Keratinocyte (primary cell): ENCODE measurements around the gene GALNT14. TPM values are rescaled to one million over a fixed set of nuclear protein-coding genes. Genes with fewer than 3 reads are reported as not detected.

ENCODE experiments used
- DNase-seq: peaks from one replicate; pipeline ENCODE4 v3.0.0-alpha.2; 2011; ENCODE audit warnings: low read depth, missing footprints, low spot score
- FAIRE-seq: peaks from 2 replicates; lab custom pipeline; 2011; peaks lifted over from hg19 to GRCh38; lab: Jason Lieb, UNC
- H2AFZ ChIP-seq: 2 replicates; pipeline ENCODE4 v1.6.0; 2012; ENCODE audit warnings: low read length, control low read depth, inconsistent platforms; ENCODE audit not compliant: control insufficient read depth
- H3K27ac ChIP-seq: 2 replicates; pipeline ENCODE4 v1.5.1; 2011; ENCODE audit warnings: low read length; ENCODE audit not compliant: control insufficient read depth, insufficient read depth
- H3K27me3 ChIP-seq: 3 replicates; pipeline ENCODE4 v1.6.0; 2011; ENCODE audit warnings: low read length; ENCODE audit not compliant: control insufficient read depth, insufficient read depth; ENCODE audit errors: extremely low read depth
- H3K36me3 ChIP-seq, 2 experiments: 2 replicates in 1 of 2; 3 replicates in 1 of 2; pipeline ENCODE4 v1.5.1; 2011; ENCODE audit warnings: low read length in 2 of 2, mild to moderate bottlenecking in 1 of 2; ENCODE audit not compliant: control insufficient read depth in 2 of 2, insufficient read depth in 2 of 2; ENCODE audit errors: extremely low read depth in 1 of 2
- H3K4me1 ChIP-seq: 3 replicates; pipeline ENCODE4 v1.5.1; 2011; ENCODE audit warnings: low read length; ENCODE audit not compliant: control insufficient read depth, insufficient read depth; ENCODE audit errors: extremely low read depth
- H3K4me2 ChIP-seq: 3 replicates; pipeline ENCODE4 v1.6.0; 2011; ENCODE audit warnings: low read depth, low read length; ENCODE audit not compliant: control insufficient read depth, insufficient read depth; ENCODE audit errors: extremely low read depth
- H3K4me3 ChIP-seq, 3 experiments: fragments of 200-600 bp in 1 of 3; sonication (generic) in 1 of 3; 2 replicates in 2 of 3; 3 replicates in 1 of 3; pipeline ENCODE4 v1.5.1; 2011 to 2016; ENCODE audit warnings: low read length in 3 of 3, mild to moderate bottlenecking in 3 of 3, control low read depth in 2 of 3, inconsistent platforms in 1 of 3, low read depth in 1 of 3, mixed read lengths in 1 of 3, mixed run types in 1 of 3, moderate library complexity in 1 of 3; ENCODE audit not compliant: control insufficient read depth in 2 of 3, insufficient read depth in 2 of 3; ENCODE audit errors: extremely low read depth in 1 of 3
- H3K79me2 ChIP-seq: 2 replicates; pipeline ENCODE4 v1.6.0; 2012; ENCODE audit warnings: low read length; ENCODE audit not compliant: control insufficient read depth, insufficient read depth
- H3K9ac ChIP-seq: 3 replicates; pipeline ENCODE4 v1.6.0; 2011; ENCODE audit warnings: low read length; ENCODE audit not compliant: control insufficient read depth, insufficient read depth; ENCODE audit errors: extremely low read depth
- H3K9me1 ChIP-seq: 3 replicates; pipeline ENCODE4 v1.6.0; 2011; ENCODE audit warnings: low read length; ENCODE audit not compliant: control insufficient read depth, insufficient read depth; ENCODE audit errors: extremely low read depth
- H3K9me3 ChIP-seq: 2 replicates; pipeline ENCODE4 v1.5.1; 2012; ENCODE audit warnings: low read depth, low read length; ENCODE audit not compliant: control insufficient read depth
- H4K20me1 ChIP-seq: 3 replicates; pipeline ENCODE4 v1.6.0; 2011; ENCODE audit warnings: low read length; ENCODE audit not compliant: control insufficient read depth, insufficient read depth; ENCODE audit errors: extremely low read depth
- EZH2 ChIP-seq: IDR thresholded peaks from one replicate; pipeline ENCODE4 v1.6.1; 2012; ENCODE audit warnings: inconsistent platforms, mild to moderate bottlenecking, low read length, moderate library complexity
- dilution Hi-C: fragments of 300-500 bp; cut with MboI; formaldehyde crosslinking; loops from one replicate; pipeline ENCODE4 v1.7.0; 2020; ENCODE audit warnings: low sequenced_read_pairs; ENCODE audit not compliant: extremely low pct_ligation_motif_present
- polyA plus RNA-seq, 5 experiments: library from polyadenylated mRNA; depleted of rRNA in 3 of 5; stranded (reverse) in 3 of 5; stranded (forward) in 1 of 5; unstranded in 1 of 5; fragments of >200 nt; gene quantifications; 1 replicate in 1 of 5; 2 replicates in 3 of 5; 3 replicates in 1 of 5; pipeline versions ENCODE4 v1.2.1 to v1.2.3, GENCODE V29; 2011 to 2012; ENCODE audit warnings: missing spikeins in 2 of 5, low read depth in 1 of 5, low replicate concordance in 1 of 5
- TF ChIP-seq, protein P1 (sequence below), 3 experiments: IDR thresholded peaks in 1 of 3; conservative IDR thresholded peaks in 1 of 3; optimal IDR thresholded peaks in 1 of 3; 2 replicates in 2 of 3; 3 replicates in 1 of 3; pipeline versions ENCODE3 to v1.5.1; 2011; ENCODE audit warnings: low read length in 3 of 3, mild to moderate bottlenecking in 3 of 3, moderate library complexity in 2 of 3, control low read depth in 1 of 3, inconsistent platforms in 1 of 3; ENCODE audit not compliant: insufficient read depth in 2 of 3; ENCODE audit errors: extremely low read depth in 1 of 3

The GALNT14 gene
- polyA plus RNA-seq, 1 donor (not counting 4 experiments of a cell fraction or from before 2014, with no cell fraction given), result 27.4 TPM

- Histone ChIP-seq H3K4me3 (no peak overlapping the region), H3K4me1 (peaks cover 16% of the 10 kb centered on the region), H3K36me3 (no peaks in the 10 kb centered on the region), H3K9me1 (no peaks in the 10 kb centered on the region), H3K27ac (no peak overlapping the region), H3K4me2 (no peak overlapping the region), H3K27me3 (no peaks in the 10 kb centered on the region), H2AFZ (no peak overlapping the region), H3K79me2 (peaks cover 61% of the 10 kb centered on the region), H4K20me1 (no peaks in the 10 kb centered on the region), H3K9me3 (no peaks in the 10 kb centered on the region), H3K9ac (no peak overlapping the region)
- FAIRE-seq (no peak), DNase-seq (no peak)
- TF ChIP-seq EZH2, result no peak
- TF ChIP-seq, protein P1, sequence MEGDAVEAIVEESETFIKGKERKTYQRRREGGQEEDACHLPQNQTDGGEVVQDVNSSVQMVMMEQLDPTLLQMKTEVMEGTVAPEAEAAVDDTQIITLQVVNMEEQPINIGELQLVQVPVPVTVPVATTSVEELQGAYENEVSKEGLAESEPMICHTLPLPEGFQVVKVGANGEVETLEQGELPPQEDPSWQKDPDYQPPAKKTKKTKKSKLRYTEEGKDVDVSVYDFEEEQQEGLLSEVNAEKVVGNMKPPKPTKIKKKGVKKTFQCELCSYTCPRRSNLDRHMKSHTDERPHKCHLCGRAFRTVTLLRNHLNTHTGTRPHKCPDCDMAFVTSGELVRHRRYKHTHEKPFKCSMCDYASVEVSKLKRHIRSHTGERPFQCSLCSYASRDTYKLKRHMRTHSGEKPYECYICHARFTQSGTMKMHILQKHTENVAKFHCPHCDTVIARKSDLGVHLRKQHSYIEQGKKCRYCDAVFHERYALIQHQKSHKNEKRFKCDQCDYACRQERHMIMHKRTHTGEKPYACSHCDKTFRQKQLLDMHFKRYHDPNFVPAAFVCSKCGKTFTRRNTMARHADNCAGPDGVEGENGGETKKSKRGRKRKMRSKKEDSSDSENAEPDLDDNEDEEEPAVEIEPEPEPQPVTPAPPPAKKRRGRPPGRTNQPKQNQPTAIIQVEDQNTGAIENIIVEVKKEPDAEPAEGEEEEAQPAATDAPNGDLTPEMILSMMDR (optimal IDR thresholded peaks at IDR 0.05 in 1 of 3, IDR thresholded peaks at IDR 0.05 in 1 of 3, conservative IDR thresholded peaks at IDR 0.05 in 1 of 3; ENCODE audit: extremely low read depth in 1 of 3, insufficient read depth in 2 of 3, low read length in 3 of 3), result no peak
- dilution Hi-C loops, result no loop called here
These were observed 6.4 kb downstream of the GALNT14 start for GRCh38 chr2:31131871-31132270.

DNA sequence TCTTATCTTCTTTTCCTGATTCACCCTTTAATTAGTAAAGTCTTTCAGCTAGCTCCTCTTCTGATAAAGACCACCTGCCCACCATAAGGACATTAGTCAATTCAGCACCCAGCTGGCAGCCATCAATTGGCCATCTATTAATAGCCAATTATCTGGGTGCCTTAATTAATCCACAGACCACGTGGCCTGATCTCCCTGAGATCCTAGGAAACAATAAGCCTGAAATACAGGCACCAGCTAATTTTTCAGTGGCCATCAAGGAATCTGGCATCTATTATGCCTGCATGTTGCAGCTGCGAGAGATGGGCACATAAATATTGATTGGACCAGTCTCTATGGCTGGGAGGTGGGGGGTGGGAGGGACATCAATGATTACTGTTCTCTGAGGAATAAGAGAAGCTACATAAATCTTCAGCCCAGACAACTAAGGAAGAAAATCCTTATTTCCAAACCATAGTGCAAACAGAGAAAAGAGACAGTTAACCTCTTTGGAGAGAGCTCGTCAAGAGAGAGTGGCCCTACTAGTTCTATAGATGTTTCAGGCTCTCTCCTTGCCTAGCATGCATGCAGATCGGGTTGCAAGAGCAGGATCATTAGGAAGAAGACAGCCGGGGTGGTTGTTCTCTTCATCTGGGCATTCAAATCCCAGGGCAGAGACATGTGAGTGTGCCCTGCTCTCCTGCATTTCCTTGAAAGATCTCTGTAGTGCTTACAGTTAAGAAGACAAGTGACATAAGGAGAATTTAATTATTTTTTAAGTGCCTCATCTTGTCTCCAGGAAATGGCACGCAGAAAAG lies 8.7 kb downstream of the GALNT14 start:
- H2AFZ ChIP-seq, result no peak overlapping the region
- no peak overlapping the region for H3K27ac ChIP-seq
- H3K9ac ChIP-seq, result no peak overlapping the region
- H3K36me3 ChIP-seq, result no peaks in the 10 kb centered on the region
- no peaks in the 10 kb centered on the region for H3K9me3 ChIP-seq
- DNase-seq (no peak), FAIRE-seq (no peak)
- no peak overlapping the region for H3K4me2 ChIP-seq
- H3K9me1 ChIP-seq, result peaks cover 4% of the 10 kb centered on the region
- no peaks in the 10 kb centered on the region for H3K27me3 ChIP-seq
- H4K20me1 ChIP-seq, result no peaks in the 10 kb centered on the region
- no peak for TF ChIP-seq EZH2
- TF ChIP-seq, protein P1 (optimal IDR thresholded peaks at IDR 0.05 in 1 of 3, IDR thresholded peaks at IDR 0.05 in 1 of 3, conservative IDR thresholded peaks at IDR 0.05 in 1 of 3; ENCODE audit: extremely low read depth in 1 of 3, insufficient read depth in 2 of 3, low read length in 3 of 3), result no peak
- dilution Hi-C loops, result no loop called here
- peaks cover 18% of the 10 kb centered on the region for H3K4me1 ChIP-seq
- no peak overlapping the region for H3K4me3 ChIP-seq
- H3K79me2 ChIP-seq, result peaks cover 57% of the 10 kb centered on the region
